GM21529 (cell line): ENCODE measurements around the gene KCNV2.
A peak's percentile ranks its signal among the peaks of the same experiment; 100 is the strongest.

Source experiments
- ATAC-seq: cut with Tn5 transposase; IDR thresholded peaks from one replicate; pipeline ENCODE4 v1.9.1; 2021; ENCODE audit not compliant: unreplicated experiment

KCNV2 gene

GRCh38 chr9:2758162-2758897 is 41.0 kb downstream of the KCNV2 start:
- no peak for ATAC-seq

- ATAC-seq, result no peak
Measured at GRCh38 chr9:2758898-2759510, 41.7 kb downstream of the KCNV2 start.

GRCh38 chr9:2761424-2761823 is 44.1 kb downstream of the KCNV2 start:
- ATAC-seq, result peak; percentile 65

- peak; percentile 46 for ATAC-seq
Measured at GRCh38 chr9:2764353-2764752, 47.0 kb downstream of the KCNV2 start.

- ATAC-seq, result no peak
Measured at GRCh38 chr9:2765250-2765880, 48.1 kb downstream of the KCNV2 start.

GRCh38 chr9:2767800-2768677 is 50.7 kb downstream of the KCNV2 start:
- ATAC-seq, result no peak

- no peak for ATAC-seq
Measured at GRCh38 chr9:2771087-2771486, 53.8 kb downstream of the KCNV2 start.

GRCh38 chr9:2771661-2772060 is 54.4 kb downstream of the KCNV2 start:
- ATAC-seq, result no peak

GRCh38 chr9:2777454-2777853 is 60.1 kb downstream of the KCNV2 start:
- ATAC-seq, result no peak

GRCh38 chr9:2778816-2779215 is 61.5 kb downstream of the KCNV2 start:
- ATAC-seq, result no peak
